OCI-LY7 (cell line): Measurements from ENCODE around the gene CSTPP1. TPM values are rescaled to one million over a fixed set of nuclear protein-coding genes. Genes with fewer than 3 reads are reported as not detected.
A peak's percentile ranks its signal among the peaks of the same experiment; 100 is the strongest.

ENCODE experiments used
- BruUV-seq: library from RNA; stranded (reverse); fragments of 400-500 nt; replicated peaks from 2 replicates; lab custom pipeline; 2021; lab: Mats Ljungman, UMichigan
- CTCF ChIA-PET: fragments of 300-600 bp; sonication (Branson Sonifier 250); formaldehyde crosslinking; loops from one replicate; lab custom pipeline; 2022; ENCODE audit warnings: antibody characterized with exemption; ENCODE audit not compliant: unreplicated experiment; lab: Charles Lee
- POLR2A ChIA-PET: fragments of 300-600 bp; sonication (Branson Sonifier 250); formaldehyde crosslinking; loops from one replicate; lab custom pipeline; 2022; ENCODE audit warnings: antibody characterized with exemption; lab: Charles Lee
- DNase-seq: peaks from one replicate; pipeline ENCODE4 v3.0.0-alpha.2; 2015; ENCODE audit warnings: low spot score
- H2AFZ ChIP-seq: fragments of 200-600 bp; sonication (generic), shearing (Covaris generic); 2 replicates; pipeline ENCODE4 v1.6.1; 2014; ENCODE audit warnings: mild to moderate bottlenecking, antibody characterized with exemption, low read length, moderate library complexity
- H3K27ac ChIP-seq: fragments of 200-600 bp; sonication (generic); 2 replicates; pipeline ENCODE4 v1.5.1; 2014; ENCODE audit warnings: mixed run types, low read depth, mild to moderate bottlenecking, moderate library complexity, low read length, inconsistent platforms; ENCODE audit not compliant: poor library complexity, severe bottlenecking
- H3K36me3 ChIP-seq: fragments of 200-600 bp; sonication (generic); 2 replicates; pipeline ENCODE4 v1.6.1; 2014; ENCODE audit warnings: mild to moderate bottlenecking, antibody characterized with exemption, low read length, moderate library complexity, mixed read lengths; ENCODE audit not compliant: insufficient read depth
- H3K4me1 ChIP-seq: fragments of 200-600 bp; sonication (generic); 2 replicates; pipeline ENCODE4 v1.5.1; 2014; ENCODE audit warnings: mild to moderate bottlenecking, low read length; ENCODE audit not compliant: insufficient read depth, poor library complexity, severe bottlenecking
- H3K4me2 ChIP-seq: fragments of 200-600 bp; sonication (generic); 2 replicates; pipeline ENCODE4 v1.6.1; 2014; ENCODE audit warnings: mild to moderate bottlenecking, low read length
- H3K4me3 ChIP-seq: fragments of 200-600 bp; sonication (generic); 2 replicates; pipeline ENCODE4 v1.5.1; 2014; ENCODE audit warnings: mild to moderate bottlenecking, low read depth, low read length; ENCODE audit not compliant: poor library complexity, severe bottlenecking
- H3K79me2 ChIP-seq: fragments of 200-600 bp; sonication (generic); 2 replicates; pipeline ENCODE4 v1.6.1; 2016; ENCODE audit warnings: low read depth, mild to moderate bottlenecking, low read length, moderate library complexity, mixed read lengths; ENCODE audit not compliant: insufficient read depth
- H3K9me2 ChIP-seq: fragments of 200-600 bp; sonication (generic); 2 replicates; pipeline ENCODE4 v1.6.1; 2016; ENCODE audit warnings: mild to moderate bottlenecking, low read length, mixed read lengths; ENCODE audit not compliant: insufficient read depth
- H3K9me3 ChIP-seq: fragments of 200-600 bp; sonication (generic); 2 replicates; pipeline ENCODE4 v1.6.1; 2014; ENCODE audit warnings: mild to moderate bottlenecking, mixed run types, low read length, mixed read lengths
- H4K20me1 ChIP-seq: fragments of 200-600 bp; sonication (generic); 2 replicates; pipeline ENCODE4 v1.6.1; 2014; ENCODE audit warnings: mild to moderate bottlenecking, antibody characterized with exemption, low read length, moderate library complexity, mixed read lengths; ENCODE audit not compliant: insufficient read depth
- EZH2phosphoT487 ChIP-seq: fragments of 200-600 bp; sonication (generic); IDR thresholded peaks from 2 replicates; pipeline ENCODE4 v1.6.1; 2018; ENCODE audit warnings: low read depth, borderline replicate concordance, mild to moderate bottlenecking, mixed run types, antibody characterized with exemption, low read length, moderate library complexity, mixed read lengths
- intact Hi-C: fragments of 100-400 bp; cut with micrococcal nuclease; formaldehyde crosslinking; loops from one replicate; pipeline ENCODE4 v1.10.0; 2022; ENCODE audit not compliant: unreplicated experiment
- total RNA-seq, 2 experiments: library from RNA; depleted of rRNA in 1 of 2; stranded (reverse); fragments of >200 nt in 1 of 2; shearing (Covaris generic) in 1 of 2; gene quantifications; 2 replicates each; pipeline ENCODE4 v1.2.3, GENCODE V29; 2014 to 2022
- TF ChIP-seq, protein P1 (sequence below): fragments of 200-600 bp; sonication (generic); conservative IDR thresholded peaks from 2 replicates; pipeline ENCODE4 v1.5.1; 2014; ENCODE audit warnings: mild to moderate bottlenecking, antibody characterized with exemption, low read length, moderate library complexity, mixed read lengths

CSTPP1 gene
- total RNA-seq, 2 experiments from 2014 or later = 39.6 to 43.1 TPM

DNA sequence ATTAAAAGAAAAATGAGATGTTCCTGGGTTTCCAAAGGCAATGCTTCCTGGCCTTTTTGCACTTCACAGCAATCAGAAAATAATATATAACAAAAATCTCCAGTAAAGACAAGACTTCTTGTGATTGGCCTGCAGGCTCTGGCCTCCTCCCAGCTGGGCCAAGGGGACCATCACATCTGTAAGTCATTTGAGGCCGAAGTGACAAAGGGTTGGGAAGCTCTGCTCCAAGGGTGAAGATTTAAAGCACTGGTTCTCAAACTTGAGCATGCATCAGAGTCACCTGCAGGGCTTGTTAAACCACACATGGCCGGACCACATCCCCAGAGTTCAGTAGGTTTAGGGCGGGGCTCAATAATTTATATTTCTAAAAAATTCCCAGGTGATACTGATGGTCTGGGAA, 208.0 kb downstream of the CSTPP1 start:
- CTCF ChIA-PET = no interaction called here
- Histone ChIP-seq H4K20me1 (no peaks in the 10 kb centered on the region), H3K27ac (no peak overlapping the region), H2AFZ (no peak overlapping the region), H3K4me1 (peaks cover 41% of the 10 kb centered on the region), H3K36me3 (0 out of 2 replicates have a peak, but pooled peaks cover 2% of the 10 kb centered on the region), H3K4me2 (no peak overlapping the region), H3K9me2 (no peaks in the 10 kb centered on the region), H3K79me2 (no peaks in the 10 kb centered on the region), H3K9me3 (no peaks in the 10 kb centered on the region), H3K4me3 (no peak overlapping the region)
- TF ChIP-seq EZH2phosphoT487 = no peak
- TF ChIP-seq, protein P1, sequence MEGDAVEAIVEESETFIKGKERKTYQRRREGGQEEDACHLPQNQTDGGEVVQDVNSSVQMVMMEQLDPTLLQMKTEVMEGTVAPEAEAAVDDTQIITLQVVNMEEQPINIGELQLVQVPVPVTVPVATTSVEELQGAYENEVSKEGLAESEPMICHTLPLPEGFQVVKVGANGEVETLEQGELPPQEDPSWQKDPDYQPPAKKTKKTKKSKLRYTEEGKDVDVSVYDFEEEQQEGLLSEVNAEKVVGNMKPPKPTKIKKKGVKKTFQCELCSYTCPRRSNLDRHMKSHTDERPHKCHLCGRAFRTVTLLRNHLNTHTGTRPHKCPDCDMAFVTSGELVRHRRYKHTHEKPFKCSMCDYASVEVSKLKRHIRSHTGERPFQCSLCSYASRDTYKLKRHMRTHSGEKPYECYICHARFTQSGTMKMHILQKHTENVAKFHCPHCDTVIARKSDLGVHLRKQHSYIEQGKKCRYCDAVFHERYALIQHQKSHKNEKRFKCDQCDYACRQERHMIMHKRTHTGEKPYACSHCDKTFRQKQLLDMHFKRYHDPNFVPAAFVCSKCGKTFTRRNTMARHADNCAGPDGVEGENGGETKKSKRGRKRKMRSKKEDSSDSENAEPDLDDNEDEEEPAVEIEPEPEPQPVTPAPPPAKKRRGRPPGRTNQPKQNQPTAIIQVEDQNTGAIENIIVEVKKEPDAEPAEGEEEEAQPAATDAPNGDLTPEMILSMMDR = no peak
- DNase-seq = no peak
- POLR2A ChIA-PET = interaction anchor here (0.7 to 1.1 kb wide), 4 partner anchors 10 to 144 kb away, joined by 3 to 5 read pairs (median 3); no protein-coding TSS in a partner anchor
- intact Hi-C loops = no loop called here
- BruUV-seq = no TSS peak

DNA sequence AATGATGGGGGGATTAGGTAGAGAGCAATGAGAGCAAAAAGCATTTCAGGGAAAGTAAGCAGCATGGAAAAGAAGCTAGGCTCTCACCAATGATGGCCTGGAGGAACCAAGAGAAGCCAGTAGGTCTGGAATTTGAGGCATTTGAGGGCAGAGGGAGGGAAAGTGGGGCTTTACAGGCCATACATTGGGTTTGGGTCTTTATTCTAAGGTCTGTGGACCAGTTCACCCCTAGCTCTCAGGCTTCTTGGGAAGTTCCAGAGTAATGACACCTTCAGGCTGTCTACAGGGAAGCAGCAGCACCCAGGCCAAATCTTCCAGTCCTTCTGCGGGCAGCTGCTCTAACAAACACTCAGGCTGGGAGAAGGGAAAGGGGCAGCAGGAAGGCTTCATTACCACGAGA, 210.7 kb downstream of the CSTPP1 start:
- H3K4me1 ChIP-seq = peaks cover 67% of the 10 kb centered on the region
- ChIA-PET POLR2A (interaction anchor here (0.5 to 2.5 kb wide), 7 partner anchors 13 to 517 kb away, joined by 3 to 10 read pairs (median 4); no protein-coding TSS in a partner anchor), CTCF (interaction anchor here (0.7 kb wide), 1 partner anchor 43 kb away, joined by 3 read pairs; no protein-coding TSS in a partner anchor)
- peak overlapping the region; percentile 16 for H3K27ac ChIP-seq
- no peak overlapping the region for H3K4me3 ChIP-seq
- no peak overlapping the region for H2AFZ ChIP-seq
- no TSS peak for BruUV-seq
- intact Hi-C loops = no loop called here
- H4K20me1 ChIP-seq = no peaks in the 10 kb centered on the region
- H3K36me3 ChIP-seq = 0 out of 2 replicates have a peak, but pooled peaks cover 2% of the 10 kb centered on the region
- DNase-seq = no peak
- H3K9me2 ChIP-seq = no peaks in the 10 kb centered on the region
- H3K79me2 ChIP-seq = no peaks in the 10 kb centered on the region
- TF ChIP-seq EZH2phosphoT487 = no peak
- TF ChIP-seq, protein P1 = no peak
- no peaks in the 10 kb centered on the region for H3K9me3 ChIP-seq
- H3K4me2 ChIP-seq = no peak overlapping the region

DNA sequence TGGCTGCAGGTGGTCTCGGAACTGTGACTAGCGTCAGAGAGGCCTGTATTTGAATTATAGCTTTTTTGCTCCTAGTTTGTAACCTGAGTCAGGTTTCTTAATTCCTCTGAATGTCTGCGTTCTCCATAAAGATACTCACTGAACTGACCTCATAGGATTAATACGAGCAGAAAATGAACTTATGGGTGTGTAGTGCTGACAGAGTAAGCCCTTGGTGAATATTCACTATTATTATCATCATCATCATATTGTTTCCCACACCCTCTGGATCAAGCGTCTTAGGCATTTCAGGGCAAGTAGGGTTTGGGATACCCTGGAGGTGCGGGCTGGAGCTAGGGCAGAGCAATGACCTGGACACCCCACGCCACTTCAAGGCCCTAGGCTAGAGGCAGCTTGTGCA, 211.1 kb downstream of the CSTPP1 start:
- no peak for TF ChIP-seq EZH2phosphoT487
- TF ChIP-seq, protein P1 = no peak
- 0 out of 2 replicates have a peak, but pooled peaks cover 2% of the 10 kb centered on the region for H3K36me3 ChIP-seq
- BruUV-seq = no TSS peak
- H3K9me2 ChIP-seq = no peaks in the 10 kb centered on the region
- H4K20me1 ChIP-seq = no peaks in the 10 kb centered on the region
- POLR2A ChIA-PET = interaction anchor here (0.6 to 2.5 kb wide), 5 partner anchors 14 to 39 kb away, joined by 3 to 10 read pairs (median 4); no protein-coding TSS in a partner anchor
- H2AFZ ChIP-seq = no peak overlapping the region
- H3K4me1 ChIP-seq = peaks cover 67% of the 10 kb centered on the region
- no peaks in the 10 kb centered on the region for H3K9me3 ChIP-seq
- intact Hi-C loops = no loop called here
- DNase-seq = no peak
- no peak overlapping the region for H3K27ac ChIP-seq
- no peak overlapping the region for H3K4me3 ChIP-seq
- H3K79me2 ChIP-seq = no peaks in the 10 kb centered on the region
- H3K4me2 ChIP-seq = no peak overlapping the region
- CTCF ChIA-PET = no interaction called here
